CD14-positive monocyte (primary cell): Measurements from ENCODE around the gene PSMA7. TPM values are rescaled to one million over a fixed set of nuclear protein-coding genes. Genes with fewer than 3 reads are reported as not detected.

Experiments used
- DNase-seq, 3 donors: peaks; one replicate each; pipeline ENCODE4 v3.0.0-alpha.2; 2011 to 2022
- H2AFZ ChIP-seq: 2 replicates; pipeline ENCODE4 v1.6.0; 2012; ENCODE audit warnings: mild to moderate bottlenecking, low read depth, low read length, inconsistent platforms; ENCODE audit not compliant: insufficient read depth, poor library complexity, severe bottlenecking
- H3K27ac ChIP-seq, 2 donors: 1 replicate in 1 of 2; 2 replicates in 1 of 2; pipeline ENCODE4 v1.5.1; 2012 to 2013; ENCODE audit warnings: low read length in 2 of 2, control low read depth in 1 of 2, inconsistent platforms in 1 of 2, low read depth in 1 of 2, mild to moderate bottlenecking in 1 of 2
- H3K27me3 ChIP-seq, 2 donors: one replicate each; pipeline versions ENCODE4 v1.6.0 to v1.6.1; 2011 to 2013; ENCODE audit warnings: low read length in 2 of 2; ENCODE audit not compliant: control insufficient read depth in 2 of 2, insufficient read depth in 2 of 2
- H3K36me3 ChIP-seq, 2 donors: replicated peaks in 1 of 2; 1 replicate in 1 of 2; 2 replicates in 1 of 2; pipeline versions ENCODE4 v1.5.1 to v1.6.1; 2012 to 2013; ENCODE audit warnings: low read length in 2 of 2, control low read depth in 1 of 2, inconsistent platforms in 1 of 2, mild to moderate bottlenecking in 1 of 2; ENCODE audit not compliant: insufficient read depth in 2 of 2, control insufficient read depth in 1 of 2
- H3K4me1 ChIP-seq, 2 donors: 1 replicate in 1 of 2; 2 replicates in 1 of 2; pipeline versions ENCODE4 v1.5.1 to v1.6.1; 2012 to 2013; ENCODE audit warnings: low read length in 2 of 2, control low read depth in 1 of 2, inconsistent platforms in 1 of 2, mild to moderate bottlenecking in 1 of 2, moderate library complexity in 1 of 2; ENCODE audit not compliant: insufficient read depth in 2 of 2, control insufficient read depth in 1 of 2
- H3K4me2 ChIP-seq: replicated peaks from 2 replicates; pipeline ENCODE3; 2012; ENCODE audit warnings: low read length, moderate library complexity, mild to moderate bottlenecking; ENCODE audit not compliant: poor library complexity, severe bottlenecking; ENCODE audit errors: extremely low read depth
- H3K4me3 ChIP-seq, 3 experiments: fragments of 200-600 bp in 1 of 3; sonication (generic) in 1 of 3; replicated peaks in 1 of 3; 1 replicate in 2 of 3; 2 replicates in 1 of 3; pipeline ENCODE4 v1.5.1; 2011 to 2013; ENCODE audit warnings: low read length in 3 of 3, mild to moderate bottlenecking in 3 of 3, control low read depth in 2 of 3, low read depth in 2 of 3, inconsistent platforms in 1 of 3, moderate library complexity in 1 of 3
- H3K79me2 ChIP-seq: 2 replicates; pipeline ENCODE4 v1.6.0; 2012; ENCODE audit warnings: mild to moderate bottlenecking, control low read depth, inconsistent platforms, low read length, moderate library complexity; ENCODE audit not compliant: insufficient read depth
- H3K9ac ChIP-seq: 2 replicates; pipeline ENCODE4 v1.6.0; 2017; ENCODE audit warnings: low read length, mild to moderate bottlenecking; ENCODE audit not compliant: insufficient read depth, poor library complexity, severe bottlenecking
- H3K9me3 ChIP-seq, 2 donors: replicated peaks in 1 of 2; 1 replicate in 1 of 2; 2 replicates in 1 of 2; pipeline versions ENCODE4 v1.5.1 to v1.6.1; 2012 to 2013; ENCODE audit warnings: low read length in 2 of 2, control low read depth in 1 of 2; ENCODE audit not compliant: control insufficient read depth in 1 of 2, insufficient read depth in 1 of 2
- H4K20me1 ChIP-seq: 2 replicates; pipeline ENCODE4 v1.6.0; 2012; ENCODE audit warnings: mild to moderate bottlenecking, low read length, control low read depth, moderate library complexity; ENCODE audit not compliant: insufficient read depth
- H3K27ac Mint-ChIP-seq, 7 donors: one replicate each; pipeline ENCODE4 v1.8.0; 2020; ENCODE audit warnings: mild to moderate bottlenecking in 7 of 7, mixed read lengths in 7 of 7, moderate library complexity in 6 of 7, inconsistent platforms in 2 of 7
- H3K27me3 Mint-ChIP-seq, 3 donors: one replicate each; pipeline ENCODE4 v1.8.0; 2021 to 2022; ENCODE audit warnings: low read depth in 3 of 3, mild to moderate bottlenecking in 3 of 3, mixed read lengths in 3 of 3, moderate library complexity in 3 of 3, inconsistent platforms in 1 of 3
- H3K36me3 Mint-ChIP-seq, 2 donors: one replicate each; pipeline ENCODE4 v1.8.0; 2020; ENCODE audit warnings: mixed read lengths in 2 of 2, inconsistent platforms in 1 of 2, mild to moderate bottlenecking in 1 of 2
- H3K4me1 Mint-ChIP-seq: one replicate; pipeline ENCODE4 v1.8.0; 2020; ENCODE audit warnings: mild to moderate bottlenecking, mixed read lengths
- H3K4me3 Mint-ChIP-seq, 2 donors: one replicate each; pipeline ENCODE4 v1.8.0; 2020; ENCODE audit warnings: mild to moderate bottlenecking in 2 of 2, mixed read lengths in 2 of 2, moderate library complexity in 1 of 2
- H3K9me3 Mint-ChIP-seq, 7 donors: one replicate each; pipeline ENCODE4 v1.8.0; 2020 to 2022; ENCODE audit warnings: mixed read lengths in 7 of 7, mild to moderate bottlenecking in 6 of 7, moderate library complexity in 6 of 7, inconsistent platforms in 2 of 7
- CTCF ChIP-seq: fragments of 200-600 bp; IDR thresholded peaks from one replicate; pipeline ENCODE4 v1.8.0; 2022; ENCODE audit warnings: antibody characterized with exemption, mild to moderate bottlenecking
- WGBS: methylation state at CpG from one replicate; pipeline ENCODE4 v1.1.5; 2013; ENCODE audit warnings: missing lambda C conversion rate; ENCODE audit not compliant: insufficient coverage; 5-methylcytosine and 5-hydroxymethylcytosine counted together
- intact Hi-C, 2 donors: fragments of 100-400 bp; cut with micrococcal nuclease; formaldehyde crosslinking; loops; one replicate each; pipeline versions ENCODE4 v1.15.0 to v1.15.1; 2023
- polyA plus RNA-seq, 3 donors: library from polyadenylated mRNA; depleted of rRNA in 1 of 3; unstranded in 2 of 3; stranded (reverse) in 1 of 3; fragments of 300-500 nt in 2 of 3; fragments of >200 nt in 1 of 3; fragmentation: Illumina TruSeq in 2 of 3; gene quantifications; 1 replicate in 2 of 3; 2 replicates in 1 of 3; pipeline ENCODE4 v1.2.3, GENCODE V29; 2012 to 2021

PSMA7 gene
- polyA plus RNA-seq, 3 donors, result 402 to 668 (median 527) TPM

- no peaks in the 10 kb centered on the region for H3K9me3 Mint-ChIP-seq
- Histone ChIP-seq H3K27me3 (no peaks in the 10 kb centered on the region), H2AFZ (peak overlapping the region; percentile 89), H3K9me3 (no peaks in the 10 kb centered on the region), H3K4me3 (peak overlapping the region; percentile 77 to 99 (median 84)), H4K20me1 (peaks cover 11% of the 10 kb centered on the region), H3K79me2 (peaks cover 50% of the 10 kb centered on the region), H3K9ac (peak overlapping the region; percentile 92), H3K36me3 (peaks cover 6 to 9% of the 10 kb centered on the region in 2 donors), H3K4me2 (peak overlapping the region; percentile 88), H3K27ac (peak overlapping the region; percentile 57 to 92), H3K4me1 (peaks cover 20 to 31% of the 10 kb centered on the region in 2 donors)
- peaks cover 43% of the 10 kb centered on the region for H3K4me1 Mint-ChIP-seq
- no peak for DNase-seq
- H3K27ac Mint-ChIP-seq, result peak overlapping the region; percentile 89 to 96 (median 93)
- H3K4me3 Mint-ChIP-seq, result peak overlapping the region; percentile 87 to 91
- peaks cover 6 to 10% of the 10 kb centered on the region in 2 donors for H3K36me3 Mint-ChIP-seq
- intact Hi-C loops, result loop anchor here (5.0 kb wide), 4 partner anchors 41 to 119 kb away; partner anchors contain the start of genes ADRM1 (in 1 of the 2), LSM14B (in 1 of the 2), PSMA7 (in 1 of the 2) and SS18L1 (in 1 of the 2)
- 33% methylated on average over 20 of the region's 25 CpGs for WGBS
- H3K27me3 Mint-ChIP-seq, result peaks cover 0 to 2% (median 0%) of the 10 kb centered on the region in 3 donors
- no peak for TF ChIP-seq CTCF
Measured at GRCh38 chr20:62183426-62184142, 40.4 kb upstream of the PSMA7 start.

- intact Hi-C loops, result loop anchor here (5.0 kb wide), 4 partner anchors 40 to 120 kb away; partner anchors contain the start of genes ADRM1 (in 1 of the 2), LSM14B (in 1 of the 2), PSMA7 (in 1 of the 2) and SS18L1 (in 1 of the 2)
- Histone ChIP-seq H4K20me1 (peaks cover 5% of the 10 kb centered on the region), H3K9ac (peak within 1 kb of the TSS; percentile 92), H3K4me1 (peaks cover 20 to 31% of the 10 kb centered on the region in 2 donors), H3K4me3 (peak within 1 kb of the TSS; percentile 77 to 99 (median 84)), H3K9me3 (no peaks in the 10 kb centered on the region), H3K27ac (peak within 1 kb of the TSS; percentile 57 to 92), H3K4me2 (peak within 1 kb of the TSS; percentile 88), H3K79me2 (peaks cover 42% of the 10 kb centered on the region), H3K27me3 (no peaks in the 10 kb centered on the region), H2AFZ (peak within 1 kb of the TSS; percentile 89), H3K36me3 (peaks cover 6 to 12% of the 10 kb centered on the region in 2 donors)
- peaks cover 42% of the 10 kb centered on the region for H3K4me1 Mint-ChIP-seq
- no peak for TF ChIP-seq CTCF
- H3K36me3 Mint-ChIP-seq, result peaks cover 6 to 14% of the 10 kb centered on the region in 2 donors
- under 1% methylated on average over 93 of the region's 96 CpGs for WGBS
- peaks cover 0 to 2% (median 0%) of the 10 kb centered on the region in 3 donors for H3K27me3 Mint-ChIP-seq
- no peaks in the 10 kb centered on the region for H3K9me3 Mint-ChIP-seq
- peak within 1 kb of the TSS; percentile 87 to 91 for H3K4me3 Mint-ChIP-seq
- DNase-seq, result peak; percentile 96 to 97 (median 96)
- H3K27ac Mint-ChIP-seq, result peak within 1 kb of the TSS; percentile 89 to 96 (median 93)
Measured at GRCh38 chr20:62182469-62183425, 39.6 kb upstream of the PSMA7 start, which contains the start of gene MTG2. Gene MTG2 (plus strand): TSS chr20:62183028. CDS start chr20:62193421, 10,393 bp downstream.
